ENCODE results near the gene AK5.
"Not testable (repeated sequence)": the region's sequence is repeated elsewhere in the genome, so short reads cannot be mapped to it uniquely, and the experiment has no call there.

AK5 gene

DNA sequence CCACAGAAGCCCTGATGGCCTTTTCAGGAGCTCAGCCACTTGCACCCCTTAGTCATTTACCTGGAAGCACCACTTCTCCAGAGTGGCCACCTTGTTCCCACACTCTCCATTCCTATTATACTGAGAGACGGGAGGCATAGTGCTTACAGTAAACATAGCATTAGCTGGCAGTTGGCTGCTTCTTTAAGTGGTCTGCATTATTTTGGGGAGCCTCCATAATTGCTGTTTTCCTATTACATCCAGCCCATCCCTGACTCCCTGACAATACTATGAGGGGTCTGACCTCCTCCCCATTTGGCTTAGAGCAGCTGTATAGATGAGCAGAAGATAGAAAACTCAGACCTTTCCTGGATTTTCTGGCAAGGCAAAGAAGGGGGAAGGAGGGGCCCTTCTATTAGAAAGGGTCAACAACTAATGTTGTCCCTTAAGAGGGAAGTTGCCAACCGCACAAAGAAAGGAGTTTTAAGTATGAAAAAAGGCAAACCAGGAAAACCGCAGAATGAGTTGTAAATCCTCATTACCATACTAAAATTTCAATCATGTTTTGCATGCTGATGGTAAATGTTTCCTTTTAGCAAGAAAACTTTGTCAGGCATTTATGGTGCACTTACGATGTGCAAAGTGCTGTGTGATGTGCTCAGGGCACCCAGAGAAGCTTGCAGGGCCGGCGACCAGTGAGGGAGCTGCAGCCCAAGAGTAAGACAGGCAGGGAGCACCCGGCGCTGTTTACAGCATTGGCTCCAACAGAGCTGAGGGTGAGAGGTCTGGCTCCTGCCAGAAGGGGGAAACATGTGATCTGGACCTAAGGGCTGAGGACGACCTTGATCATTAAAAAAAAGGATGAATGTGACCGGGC, 233.3 kb downstream of the AK5 start:
- Histone ChIP-seq H3K27ac (no peak overlapping the region), H3K36me3 (no peaks in the 10 kb centered on the region), H3K9me3 (ENCODE audit: severe bottlenecking) (no peaks in the 10 kb centered on the region), H3K4me3 (ENCODE audit: low read depth, low read length) (no peak overlapping the region), H3K27me3 (ENCODE audit: insufficient read depth, low read depth, severe bottlenecking) (no peaks in the 10 kb centered on the region)
- DNase-seq: peak; percentile 40
- peak; percentile 26; the same call in 1 of the 2 replicates for TF ChIP-seq CTCF (IDR thresholded peaks at IDR 0.05; ENCODE audit: low read depth, low read length)

DNA sequence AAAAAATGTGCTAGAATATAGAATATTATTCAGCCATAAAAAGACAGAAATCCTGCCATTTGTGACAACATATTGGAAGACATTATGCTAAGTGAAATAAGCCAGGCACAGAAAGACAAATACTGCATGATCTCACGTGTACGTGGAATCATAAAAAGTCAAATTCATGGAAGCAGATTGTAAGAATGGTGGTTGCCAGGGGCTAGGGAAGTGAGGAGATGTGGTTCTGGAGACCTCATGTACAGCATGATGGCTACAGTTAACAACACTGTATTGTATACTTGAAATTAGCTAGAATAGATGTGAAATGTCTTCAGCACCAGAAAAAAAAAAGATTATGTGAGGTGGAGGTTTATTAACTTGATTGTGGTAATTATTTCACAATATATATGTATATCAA, 234.3 kb downstream of the AK5 start:
- no peak for TF ChIP-seq CTCF (IDR thresholded peaks at IDR 0.05; ENCODE audit: low read depth, low read length)
- Histone ChIP-seq H3K9me3 (ENCODE audit: severe bottlenecking) (no peaks in the 10 kb centered on the region), H3K4me3 (ENCODE audit: low read depth, low read length) (no peak overlapping the region), H3K27ac (no peak overlapping the region), H3K36me3 (no peaks in the 10 kb centered on the region), H3K27me3 (ENCODE audit: insufficient read depth, low read depth, severe bottlenecking) (no peaks in the 10 kb centered on the region)
- DNase-seq: no peak

GRCh38 chr1:77524038-77524437, 242.2 kb downstream of the AK5 start:
- TF ChIP-seq CTCF (IDR thresholded peaks at IDR 0.05; ENCODE audit: low read depth, low read length): no peak
- H3K27ac ChIP-seq: no peak overlapping the region
- no peak overlapping the region for H3K4me3 ChIP-seq (ENCODE audit: low read depth, low read length)
- DNase-seq: no peak
- no peaks in the 10 kb centered on the region for H3K27me3 ChIP-seq (ENCODE audit: insufficient read depth, low read depth, severe bottlenecking)
- H3K9me3 ChIP-seq (ENCODE audit: severe bottlenecking): no peaks in the 10 kb centered on the region
- no peaks in the 10 kb centered on the region for H3K36me3 ChIP-seq

GRCh38 chr1:77531149-77531548, 249.3 kb downstream of the AK5 start:
- H3K9me3 ChIP-seq (ENCODE audit: severe bottlenecking); H3K36me3 ChIP-seq; H3K27me3 ChIP-seq (ENCODE audit: insufficient read depth, low read depth, severe bottlenecking); H3K27ac ChIP-seq; DNase-seq; H3K4me3 ChIP-seq (ENCODE audit: low read depth, low read length): not testable (repeated sequence)

GRCh38 chr1:77531596-77532280, 249.9 kb downstream of the AK5 start:
- DNase-seq; H3K36me3 ChIP-seq; H3K4me3 ChIP-seq (ENCODE audit: low read depth, low read length): not testable (repeated sequence)

GRCh38 chr1:77532641-77533040, 250.8 kb downstream of the AK5 start:
- no peaks in the 10 kb centered on the region for H3K36me3 ChIP-seq
- no peak for TF ChIP-seq CTCF (IDR thresholded peaks at IDR 0.05; ENCODE audit: low read depth, low read length)
- H3K4me3 ChIP-seq (ENCODE audit: low read depth, low read length): no peak overlapping the region

More at GRCh38 chr1:77531596-77532280, 249.9 kb downstream of the AK5 start:
- H3K27me3 ChIP-seq (ENCODE audit: insufficient read depth, low read depth, severe bottlenecking); H3K27ac ChIP-seq; H3K9me3 ChIP-seq (ENCODE audit: severe bottlenecking): not testable (repeated sequence)

More at GRCh38 chr1:77532641-77533040, 250.8 kb downstream of the AK5 start:
- no peaks in the 10 kb centered on the region for H3K9me3 ChIP-seq (ENCODE audit: severe bottlenecking)
- H3K27ac ChIP-seq: no peak overlapping the region
- H3K27me3 ChIP-seq (ENCODE audit: insufficient read depth, low read depth, severe bottlenecking): no peaks in the 10 kb centered on the region
- DNase-seq: no peak
